T-helper 1 cell (primary cell): ENCODE results near the gene JMJD7.

Experiments used
- DNase-seq, 5 donors: peaks; one replicate each; pipeline ENCODE4 v3.0.0-alpha.2; 2012 to 2020

JMJD7 gene

GRCh38 chr15:41885321-41885720 lies 57.4 kb downstream of the JMJD7 start:
- DNase-seq = no peak

- no peak for DNase-seq
Observed at GRCh38 chr15:41885841-41886240, 57.9 kb downstream of the JMJD7 start.

GRCh38 chr15:41886741-41887140 lies 58.8 kb downstream of the JMJD7 start:
- no peak for DNase-seq

GRCh38 chr15:41887161-41887560 lies 59.3 kb downstream of the JMJD7 start:
- DNase-seq = no peak
